AG08396 (cell line): ENCODE results near the gene SLC9A6.
"Not testable (repeated sequence)": the region's sequence is repeated elsewhere in the genome, so short reads cannot be mapped to it uniquely, and the experiment has no call there.

Source experiments
- DNase-seq: peaks from one replicate; pipeline ENCODE4 v3.0.0; 2012; ENCODE audit warnings: low spot score, mixed read lengths

Gene SLC9A6

DNA sequence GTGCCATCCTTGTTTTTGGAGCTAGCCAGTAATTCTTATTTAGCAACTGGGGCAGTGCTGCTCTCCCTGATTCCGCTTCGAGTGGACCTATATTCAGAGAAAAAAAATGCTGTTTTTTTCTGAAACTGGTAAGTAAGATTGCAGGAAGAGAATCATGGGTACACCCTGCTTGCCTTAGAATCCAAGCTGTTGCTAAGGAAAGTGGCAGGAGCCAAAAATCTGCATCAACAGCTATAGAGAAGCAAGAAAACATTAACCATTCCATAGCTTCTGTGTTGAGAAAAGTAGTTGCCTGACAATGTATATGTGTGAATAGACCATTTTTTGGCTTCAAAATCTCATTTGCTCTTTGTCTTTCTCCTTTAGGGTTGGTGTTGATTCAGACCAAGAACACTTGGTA, 44.5 kb downstream of the SLC9A6 start:
- DNase-seq, result no peak

DNA sequence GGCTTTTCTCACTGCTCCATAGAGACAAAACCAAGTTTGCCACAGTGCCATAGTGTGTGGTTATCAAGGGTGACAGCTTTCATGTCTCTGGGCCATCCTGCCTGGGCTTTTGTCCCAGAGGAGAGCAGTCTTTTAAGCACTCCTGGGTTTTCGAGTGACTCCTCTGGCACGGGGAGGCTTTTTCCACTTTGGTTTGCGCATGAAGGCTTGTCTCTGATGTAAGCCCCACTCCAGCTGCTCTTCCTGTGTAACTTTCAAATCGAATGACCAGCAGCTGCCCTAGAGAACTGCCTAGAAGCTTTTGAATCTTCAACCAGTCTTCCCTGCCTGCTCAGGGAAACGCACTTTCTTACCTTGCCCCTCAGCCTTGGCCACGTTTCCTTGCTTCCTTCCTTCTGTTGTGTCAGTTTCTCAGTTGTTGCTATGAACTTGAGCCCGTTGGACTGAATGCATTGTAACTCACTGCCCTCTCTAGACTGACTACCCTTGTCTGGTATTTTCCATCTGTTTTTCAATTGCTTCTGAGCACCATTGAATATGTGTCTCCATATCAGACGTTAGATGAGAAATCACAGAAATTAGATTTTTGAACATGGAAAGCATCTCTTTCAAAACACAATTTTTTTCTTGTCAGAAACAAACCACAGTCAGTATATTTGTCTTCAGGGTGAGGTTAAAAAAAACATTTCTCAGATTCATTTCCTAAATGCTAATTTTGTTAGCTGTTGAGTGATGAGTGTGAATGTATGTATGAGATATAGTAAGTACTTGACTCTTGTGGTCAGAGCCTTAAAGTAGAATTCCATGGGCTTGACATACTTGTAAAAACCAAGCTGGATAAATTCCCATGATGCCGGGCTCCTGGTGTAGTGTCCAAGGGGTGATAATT, 45.3 kb downstream of the SLC9A6 start:
- DNase-seq, result peak; percentile 29

DNA sequence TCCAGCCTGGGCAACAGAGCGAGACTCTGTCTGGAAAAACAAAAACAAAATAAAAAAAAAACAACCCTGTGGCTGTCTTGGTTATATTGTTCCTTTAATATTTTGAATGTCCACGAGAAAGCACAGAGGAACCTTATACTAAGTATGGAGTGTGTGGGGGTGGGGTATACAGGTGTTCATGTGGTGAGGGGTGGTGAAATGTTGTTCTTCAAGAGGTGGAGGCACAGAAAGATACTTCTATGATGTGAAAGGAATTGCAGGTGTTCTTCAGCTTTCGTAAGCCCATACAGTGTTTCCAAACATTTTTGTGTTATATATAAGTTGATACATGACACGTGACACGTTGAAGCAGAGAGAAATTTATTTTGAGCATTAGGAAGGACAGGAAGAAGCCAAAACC, 46.4 kb downstream of the SLC9A6 start:
- DNase-seq, result no peak

DNA sequence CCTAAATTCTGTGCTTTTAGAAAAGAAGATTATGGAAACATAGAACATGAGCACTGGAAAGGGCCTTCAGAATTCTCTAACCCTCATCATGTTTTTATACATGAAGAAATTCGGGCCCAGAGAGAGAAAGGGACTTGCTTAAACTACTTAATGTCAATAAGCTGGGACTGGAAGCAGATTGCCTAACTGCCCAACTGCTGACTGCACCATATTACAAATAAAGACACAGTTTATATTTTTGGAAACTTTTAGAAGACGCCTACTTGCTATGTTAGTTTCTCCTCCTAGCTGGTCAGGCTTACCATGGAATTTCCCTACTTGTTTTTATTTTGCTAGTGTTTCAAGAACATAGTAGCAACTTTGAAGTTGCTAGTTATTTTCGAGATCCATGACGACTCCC, 47.1 kb downstream of the SLC9A6 start:
- DNase-seq, result no peak

DNA sequence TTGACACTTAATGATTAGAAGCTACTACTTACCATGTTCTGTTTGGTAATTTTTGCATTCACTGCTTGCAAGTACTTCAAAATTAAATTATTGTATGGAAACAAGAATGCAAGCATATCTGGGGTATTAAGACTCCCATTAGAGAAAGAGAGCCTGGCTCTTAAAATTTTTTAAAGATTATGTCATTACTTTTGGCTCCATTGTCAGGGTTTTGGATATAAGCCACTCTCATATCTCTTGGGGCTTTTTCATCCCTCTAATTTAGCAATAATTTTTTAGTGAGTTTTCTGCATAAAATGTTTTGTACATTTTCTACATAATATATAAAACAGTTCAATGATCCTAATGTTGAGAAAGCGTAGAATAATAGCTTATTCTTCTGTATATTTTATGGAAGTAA, 49.4 kb downstream of the SLC9A6 start:
- no peak for DNase-seq

DNA sequence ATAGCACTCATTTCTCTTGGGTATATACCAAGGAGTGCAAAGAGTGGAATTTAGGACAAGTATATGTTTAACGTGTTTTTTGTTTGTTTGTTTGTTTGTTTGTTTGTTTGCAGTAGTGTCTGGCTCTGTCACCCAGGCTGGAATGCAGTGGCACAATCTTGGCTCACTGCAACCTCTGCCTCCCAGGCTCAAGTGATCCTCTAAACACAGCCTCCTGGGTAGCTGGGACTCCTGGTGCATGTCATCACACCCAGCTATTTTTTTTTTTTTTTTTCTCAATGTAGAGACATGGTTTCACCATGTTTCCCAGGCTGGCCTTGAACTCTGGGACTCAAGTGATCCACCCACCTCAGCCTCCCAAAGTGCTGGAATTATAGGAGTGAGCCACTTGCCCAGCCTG, 50.4 kb downstream of the SLC9A6 start:
- DNase-seq, result no peak

DNA sequence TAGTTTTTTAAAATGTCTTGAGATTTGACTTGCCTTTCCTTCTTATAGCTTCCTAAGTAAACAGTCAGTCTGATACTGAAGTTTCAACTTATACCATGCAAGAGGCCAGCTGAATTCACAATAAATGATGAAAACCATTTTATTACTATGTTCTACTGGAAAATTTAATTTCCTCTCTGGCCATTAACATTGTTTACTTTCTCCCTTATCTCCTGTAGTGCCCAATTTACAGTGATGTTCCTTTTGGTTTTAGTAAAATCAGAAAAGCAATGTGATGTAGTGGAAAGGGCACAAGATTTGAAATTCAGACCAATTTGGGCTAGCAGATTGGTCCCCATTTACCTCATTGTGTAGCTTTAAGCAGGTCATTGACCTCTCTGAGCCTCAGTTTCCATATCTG, 54.2 kb downstream of the SLC9A6 start:
- no peak for DNase-seq

DNA sequence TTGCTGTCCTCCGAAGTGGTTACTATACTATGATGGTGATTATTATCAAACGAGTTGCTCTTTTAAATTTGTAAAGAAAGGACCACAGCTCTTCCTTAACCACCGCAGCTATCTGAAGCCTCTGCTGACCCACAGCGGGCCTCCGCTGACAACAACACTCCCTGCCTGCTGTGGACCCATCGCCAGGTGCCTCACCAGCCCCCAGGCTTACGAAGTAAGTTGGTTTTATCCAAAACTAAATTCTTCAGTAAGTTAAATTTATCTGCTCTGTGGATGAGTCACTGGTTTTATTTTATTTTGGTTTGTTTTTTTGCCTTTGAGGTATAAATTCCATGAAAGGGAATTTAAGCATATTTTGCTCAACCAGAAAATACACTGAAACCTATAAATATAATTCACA, 54.7 kb downstream of the SLC9A6 start:
- DNase-seq, result no peak

DNA sequence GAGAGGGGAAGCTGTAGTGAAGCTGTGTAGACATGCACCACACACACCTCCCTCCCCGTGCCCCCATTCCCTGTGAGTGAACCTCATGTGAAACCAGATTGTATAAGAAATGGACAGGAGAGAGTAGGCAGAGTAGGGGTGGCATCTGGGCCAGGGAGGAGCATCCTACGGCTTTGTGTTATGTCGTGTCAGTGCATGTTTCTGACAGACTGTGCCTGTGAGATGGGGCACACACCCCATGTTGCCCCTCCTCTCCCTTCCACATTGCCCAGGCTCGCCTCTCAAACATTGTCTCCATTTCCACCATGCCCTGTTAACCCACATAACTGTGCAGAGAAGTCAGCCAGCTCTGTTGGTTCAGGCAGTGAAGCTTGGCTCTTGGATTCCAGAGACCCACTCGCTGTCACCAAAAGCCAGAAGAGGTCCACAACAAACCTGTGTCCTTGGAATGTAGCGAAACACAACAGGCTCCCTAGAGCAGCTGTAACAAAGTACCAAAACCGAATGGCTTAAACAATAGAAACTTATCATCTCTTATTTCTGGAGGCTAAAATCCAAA, 56.1 kb downstream of the SLC9A6 start:
- no peak for DNase-seq

DNA sequence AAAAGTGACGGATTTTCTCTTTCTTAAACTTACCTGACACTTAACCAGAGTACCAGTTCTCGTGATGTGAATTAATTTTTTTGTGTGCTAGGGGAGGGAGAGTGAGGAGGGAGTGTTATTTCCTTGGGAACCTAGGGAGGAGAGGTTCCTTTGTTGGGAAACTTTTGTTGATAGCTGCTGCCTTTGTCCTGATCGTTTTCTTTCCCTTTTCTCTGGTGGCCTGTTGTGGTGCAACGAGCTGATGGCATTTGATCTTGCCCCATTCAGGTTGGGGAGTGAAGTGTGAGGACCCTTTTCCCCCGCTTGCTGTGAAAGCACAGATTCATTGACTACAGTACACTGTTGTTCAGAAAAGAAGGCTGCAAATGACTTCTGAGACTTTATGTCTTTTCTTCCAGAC, 59.8 kb downstream of the SLC9A6 start:
- no peak for DNase-seq

DNA sequence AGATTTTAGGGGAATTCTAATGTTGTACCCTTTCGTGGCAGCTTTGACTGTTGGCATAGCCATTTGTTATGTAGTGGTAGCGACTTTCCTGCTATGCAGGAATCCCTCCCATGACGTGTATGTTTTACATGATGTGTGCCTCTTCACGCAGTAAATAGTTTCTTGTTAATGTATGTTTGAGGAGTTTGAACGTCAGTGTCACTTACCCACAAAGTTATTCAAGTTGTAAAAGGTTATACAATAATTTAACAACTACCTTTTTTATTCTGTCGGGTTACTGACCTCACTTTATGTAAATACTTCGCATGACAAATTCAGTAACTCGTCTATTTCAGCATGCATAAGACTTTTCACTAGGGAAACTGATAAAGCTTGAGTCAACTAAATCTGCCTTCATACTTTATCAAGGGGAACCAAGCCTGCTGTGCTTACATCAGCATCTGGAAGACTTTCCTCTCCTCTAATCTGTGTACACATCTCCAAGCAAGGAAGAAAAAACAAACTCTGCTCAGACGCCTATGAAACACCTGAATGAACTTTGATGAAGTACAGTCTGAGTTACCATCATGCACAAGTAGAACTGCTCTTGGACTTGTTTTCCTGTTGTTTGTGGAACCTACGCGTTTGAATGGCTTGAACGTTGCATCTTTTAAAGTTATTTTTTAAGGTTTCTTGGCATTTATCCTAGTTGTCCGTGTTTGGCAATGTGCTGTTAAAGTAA, 61.2 kb downstream of the SLC9A6 start:
- no peak for DNase-seq

DNA sequence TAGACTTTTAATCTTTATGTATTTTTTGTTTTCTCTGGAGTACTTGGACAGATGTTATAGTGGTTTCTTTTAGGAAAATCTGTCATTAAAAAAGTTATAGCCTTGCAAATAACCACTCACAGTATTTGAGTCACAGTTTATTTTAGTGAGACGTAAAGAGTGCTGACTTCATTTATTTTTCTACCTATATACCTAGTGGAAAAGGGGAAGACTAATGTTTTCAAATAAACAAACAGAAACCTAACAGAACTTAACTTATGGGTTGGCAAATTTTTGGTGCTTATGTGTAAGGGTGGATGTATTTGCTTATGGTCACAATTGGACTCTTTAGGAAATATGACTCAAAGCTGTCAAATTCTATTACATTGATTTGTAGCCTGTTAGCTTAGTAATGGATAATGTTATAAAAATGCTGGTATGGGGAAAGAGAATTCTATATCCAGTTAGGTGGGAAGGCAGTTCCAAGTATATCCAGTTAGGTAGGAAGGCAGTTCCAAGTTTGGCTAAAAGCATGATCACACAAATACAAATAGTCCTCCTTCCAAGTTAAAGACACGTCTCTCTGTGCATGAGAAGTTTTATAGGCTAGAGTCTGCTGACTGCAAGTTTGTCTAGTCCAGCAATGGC, 61.9 kb downstream of the SLC9A6 start:
- no peak for DNase-seq

DNA sequence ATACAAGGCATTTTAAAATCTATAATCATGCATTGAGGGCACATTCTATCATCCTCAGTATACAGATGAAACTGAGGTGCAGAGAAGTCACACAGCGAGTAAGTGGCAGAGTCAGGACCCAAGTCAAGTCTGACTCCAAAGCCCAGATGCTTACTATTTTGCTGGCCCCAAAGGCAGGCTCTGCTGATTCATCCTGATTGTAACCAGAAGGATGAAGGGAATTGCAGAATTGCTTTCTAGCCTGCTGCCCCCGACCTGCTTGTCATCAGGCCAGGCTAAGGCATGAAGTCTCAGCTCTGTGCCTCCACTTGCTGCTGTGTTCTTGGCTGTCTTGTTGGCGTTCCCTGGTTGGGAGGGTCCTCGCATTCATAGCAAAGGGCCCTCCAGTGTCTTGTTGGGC, 62.7 kb downstream of the SLC9A6 start:
- no peak for DNase-seq

DNA sequence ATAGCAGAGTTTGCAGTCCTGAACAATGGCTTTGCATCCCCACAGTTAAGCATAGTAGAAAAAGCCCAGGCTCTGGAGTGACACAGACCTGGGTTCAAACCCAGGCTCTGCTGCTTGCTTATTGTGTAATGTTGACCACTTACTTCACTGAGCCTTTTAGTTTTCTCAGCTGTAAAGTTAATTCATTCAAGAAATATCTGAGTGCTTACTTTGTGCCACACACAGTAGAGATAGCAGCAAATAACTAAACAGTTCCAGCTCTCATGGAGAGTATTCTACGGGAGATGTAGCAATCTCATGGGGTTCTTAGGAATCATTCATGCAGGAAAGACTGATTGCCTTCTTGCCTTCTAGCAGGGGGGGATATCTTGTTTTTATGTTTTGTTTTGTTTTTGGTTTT, 63.2 kb downstream of the SLC9A6 start:
- DNase-seq, result no peak

DNA sequence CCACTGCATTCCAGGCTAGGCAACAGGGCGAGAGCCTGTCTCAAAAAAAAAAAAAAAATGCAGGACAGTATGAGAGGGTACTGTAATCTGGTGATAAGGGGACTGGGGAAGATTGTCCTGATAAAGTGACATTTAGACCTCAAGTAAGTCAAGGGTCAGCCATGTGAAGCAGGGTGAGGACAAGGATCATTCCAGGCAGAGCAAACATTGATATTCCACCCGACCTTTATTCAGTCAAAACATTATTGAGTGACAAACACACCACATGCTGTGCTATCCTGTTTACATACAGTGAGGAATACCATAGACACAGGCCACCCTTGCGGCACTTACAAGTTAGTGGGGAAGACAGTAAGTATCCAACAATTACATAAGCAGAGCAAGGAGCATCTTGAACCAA, 64.4 kb downstream of the SLC9A6 start:
- no peak for DNase-seq

DNA sequence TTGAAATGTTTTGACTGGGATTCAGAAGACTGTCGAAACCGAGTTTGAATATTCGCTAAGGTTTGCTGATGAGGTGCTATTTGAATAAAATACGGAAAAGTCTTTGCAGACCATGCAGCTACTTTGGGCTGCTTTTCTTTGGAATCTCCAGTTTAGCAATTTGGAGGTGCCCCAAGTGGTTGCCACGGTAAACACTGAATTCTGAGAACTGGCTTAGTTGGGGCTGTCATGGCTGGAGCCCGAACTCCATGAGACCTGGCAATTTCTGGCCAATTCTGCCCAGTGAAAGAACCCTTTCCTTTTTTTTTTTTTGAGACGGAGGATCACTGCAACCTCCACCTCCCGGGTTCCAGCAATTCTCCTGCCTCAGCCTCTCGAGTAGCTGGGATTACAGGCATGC, 65.6 kb downstream of the SLC9A6 start:
- not testable (repeated sequence) for DNase-seq

DNA sequence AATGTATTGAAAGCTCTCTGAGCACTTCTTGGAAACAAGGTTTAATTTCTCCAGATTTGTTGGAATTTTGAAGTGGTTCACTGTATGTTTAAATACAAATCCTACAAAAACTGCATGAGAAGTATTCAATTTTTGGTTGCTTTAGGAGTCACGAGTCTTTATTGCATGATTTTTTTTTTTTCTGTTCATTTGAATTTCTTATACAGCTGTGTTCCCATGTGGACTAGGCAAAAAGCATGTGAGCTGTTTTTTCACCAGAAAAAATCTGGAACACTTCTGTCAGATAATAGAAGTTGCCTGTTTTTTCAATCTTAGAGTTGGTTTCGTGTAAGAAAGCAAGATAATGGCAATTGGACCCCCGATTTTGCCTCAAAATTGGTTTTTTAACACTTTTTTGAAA, 66.4 kb downstream of the SLC9A6 start:
- no peak for DNase-seq

DNA sequence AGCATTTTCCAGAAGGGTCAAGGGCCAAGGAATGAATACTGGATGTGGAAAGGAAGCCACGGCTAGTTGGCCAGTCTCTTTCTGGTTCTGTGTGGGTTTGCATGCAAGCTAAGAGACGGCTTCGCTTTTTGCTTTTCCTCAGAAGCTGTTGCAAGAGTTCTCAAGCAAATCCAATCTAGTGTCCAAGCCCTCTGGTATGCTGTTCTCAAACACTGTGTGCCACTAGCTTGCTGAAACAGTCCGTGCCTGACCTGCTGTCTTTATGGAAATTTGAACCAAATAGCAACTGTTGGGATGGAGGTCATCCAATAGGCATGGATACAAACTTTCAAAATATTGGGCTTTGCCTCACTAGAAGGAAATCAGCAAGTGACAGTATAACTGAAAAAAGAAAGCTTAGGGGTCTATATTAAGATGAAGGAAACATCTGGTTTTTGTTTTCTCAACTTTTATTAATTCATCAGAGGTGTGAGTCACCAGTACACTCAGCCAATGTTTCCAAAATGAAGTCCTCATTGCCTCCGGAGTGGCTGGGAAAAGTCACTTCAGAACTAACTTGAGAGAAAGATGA, 70.5 kb downstream of the SLC9A6 start:
- DNase-seq, result peak; percentile 48

DNA sequence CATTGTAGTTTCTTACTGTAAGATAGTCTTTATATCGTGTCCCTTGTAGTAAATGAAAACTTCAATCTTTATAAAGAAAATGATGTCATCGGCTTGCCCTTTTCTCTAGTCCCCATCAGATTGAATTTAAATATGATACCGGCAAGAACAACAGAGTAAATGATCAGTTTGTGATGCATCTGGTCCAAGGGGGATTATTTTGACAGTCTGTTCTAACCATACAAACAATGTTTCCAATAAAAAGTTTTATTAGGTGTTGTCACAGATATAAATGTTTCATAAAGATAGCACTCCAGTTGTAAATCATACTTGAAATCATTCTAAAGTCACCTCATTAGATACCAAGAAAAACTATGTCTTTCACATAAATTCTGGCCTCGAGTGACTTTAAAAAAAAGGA, 72.3 kb downstream of the SLC9A6 start:
- DNase-seq, result no peak

DNA sequence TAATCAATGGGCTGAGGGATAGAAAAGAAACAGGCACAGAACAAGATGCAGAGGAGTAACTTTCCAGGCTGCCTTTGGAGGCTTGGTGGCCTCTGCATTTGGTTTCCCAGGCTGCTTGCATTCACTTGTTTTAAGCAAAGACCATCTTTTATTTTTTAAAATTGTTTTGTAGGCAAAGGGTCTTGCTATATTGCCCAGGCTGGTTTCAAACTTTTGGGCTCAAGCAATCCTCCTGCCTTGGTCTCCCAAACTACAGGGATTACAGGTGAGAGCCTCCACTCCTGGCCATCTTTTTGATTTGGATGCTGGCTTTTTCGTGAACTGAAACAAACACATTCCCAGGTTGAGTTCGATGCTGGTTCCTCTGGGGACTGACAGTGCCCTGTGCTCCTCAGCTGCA, 74.1 kb downstream of the SLC9A6 start:
- no peak for DNase-seq

DNA sequence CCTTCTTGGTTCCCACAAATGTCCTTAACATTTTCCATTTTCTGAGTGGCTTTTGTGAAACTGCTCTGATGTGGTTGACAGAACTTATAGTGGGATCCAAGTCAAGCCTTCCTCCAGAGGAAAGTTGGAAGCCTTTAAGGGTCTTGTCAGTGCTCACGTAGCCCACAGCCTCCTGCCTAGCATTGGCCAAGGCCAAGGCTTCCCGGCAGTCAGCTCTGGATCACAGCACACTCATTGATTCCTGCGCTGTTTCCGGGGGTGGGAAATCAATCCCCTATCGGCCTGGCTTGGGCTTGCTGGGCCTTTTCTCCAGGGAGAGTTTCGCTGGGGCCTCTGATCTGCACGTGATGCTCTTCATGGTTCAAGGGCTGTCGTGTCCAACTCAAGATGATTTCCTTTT, 76.1 kb downstream of the SLC9A6 start:
- no peak for DNase-seq

DNA sequence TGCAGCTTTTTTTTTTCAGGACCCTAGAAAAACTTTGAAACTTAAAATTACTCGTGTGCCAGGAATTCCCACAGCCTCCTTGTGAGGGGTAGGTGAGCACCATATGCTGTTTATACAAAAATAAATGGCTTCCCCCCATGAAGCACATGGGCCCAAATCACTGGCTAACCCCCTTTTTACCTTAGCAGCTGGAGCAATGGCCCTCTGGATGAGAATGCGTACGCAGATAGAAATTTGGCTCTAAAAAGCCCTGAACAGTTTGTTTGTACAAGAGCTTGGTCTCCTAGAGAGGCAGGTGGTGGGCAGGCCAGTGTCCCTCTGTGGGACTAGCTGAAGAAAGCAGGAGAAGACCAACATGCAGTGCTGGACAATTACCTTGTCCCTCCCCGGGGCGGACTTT, 76.5 kb downstream of the SLC9A6 start:
- no peak for DNase-seq
